Measurements from ENCODE around the gene ZNF276. TPM values are rescaled to one million over a fixed set of nuclear protein-coding genes. Genes with fewer than 3 reads are reported as not detected.

ZNF276 gene
- polyA plus RNA-seq, 1 of the 3 experiments (the other 2 are of a cell fraction), result 24.9 TPM

- CTCF ChIA-PET, result interaction anchor here (1.0 to 2.5 kb wide), 4 partner anchors 8 to 99 kb away, joined by 4 to 13 read pairs (median 4); no protein-coding TSS in a partner anchor
- H3K9ac ChIP-seq, result no peak overlapping the region
- TF ChIP-seq SIN3A (IDR thresholded peaks at IDR 0.05; ENCODE audit: borderline replicate concordance, low read depth, low read length) (no peak), MEF2A (IDR thresholded peaks at IDR 0.05; ENCODE audit: borderline replicate concordance, low read depth) (no peak), IRF3 (IDR thresholded peaks at IDR 0.05; ENCODE audit: low read depth, low read length) (no peak), ELF1 (IDR thresholded peaks at IDR 0.05) (no peak), MXI1 (IDR thresholded peaks at IDR 0.05; ENCODE audit: low read depth, low read length) (no peak), POLR2AphosphoS5 (IDR thresholded peaks at IDR 0.05; ENCODE audit: low read depth, low read length) (no peak), RXRA (IDR thresholded peaks at IDR 0.05; ENCODE audit: borderline replicate concordance, low read depth) (no peak), TCF12 (IDR thresholded peaks at IDR 0.05) (no peak), PBX3 (IDR thresholded peaks at IDR 0.05) (no peak), GATA2 (CRISPR knock-in tag; IDR thresholded peaks at IDR 0.05) (no peak), RAD21 (IDR thresholded peaks at IDR 0.05; ENCODE audit: low read length) (no peak), ZBTB33 (IDR thresholded peaks at IDR 0.05; ENCODE audit: borderline replicate concordance, low read depth) (no peak), SMC3 (IDR thresholded peaks at IDR 0.05; ENCODE audit: low read depth, low read length) (no peak), NRF1 (IDR thresholded peaks at IDR 0.05; ENCODE audit: low read depth, low read length) (no peak), RCOR1 (IDR thresholded peaks at IDR 0.05; ENCODE audit: low read length) (no peak), CHD2 (IDR thresholded peaks at IDR 0.05; ENCODE audit: low read length, partially characterized antibody) (no peak), NFIC (IDR thresholded peaks at IDR 0.05; ENCODE audit: borderline replicate concordance) (no peak)
Observed at GRCh38 chr16:89761304-89761922, 40.1 kb downstream of the ZNF276 start.

More at GRCh38 chr16:89761304-89761922, 40.1 kb downstream of the ZNF276 start:
- no peak for DNase-seq
- Histone ChIP-seq H3K9me2 (no peaks in the 10 kb centered on the region), H3K27me3 (ENCODE audit: insufficient read depth) (no peaks in the 10 kb centered on the region), H3K4me2 (no peak overlapping the region), H3K36me3 (replicated peaks in 1 of 2; ENCODE audit: control insufficient read depth in 1 of 2, insufficient read depth in 2 of 2, low read length in 1 of 2) (peaks cover 3 to 10% of the 10 kb centered on the region in 2 experiments), H3K9me3 (no peaks in the 10 kb centered on the region), H2AFZ (ENCODE audit: low read depth) (no peak overlapping the region), H3K4me3 (ENCODE audit: low read depth in 2 of 2, low read length in 1 of 2) (no peak overlapping the region), H3K79me2 (ENCODE audit: insufficient read depth) (peaks cover under 1% of the 10 kb centered on the region; the same call in 1 of the 2 replicates), H3F3A (replicated peaks; ENCODE audit: insufficient read depth) (no peaks in the 10 kb centered on the region), H3K4me1 (ENCODE audit: control insufficient read depth in 1 of 2, insufficient read depth in 2 of 2, low read depth in 1 of 2, low read length in 1 of 2) (no peaks in the 10 kb centered on the region), H3K27ac (ENCODE audit: low read depth in 2 of 2, low read length in 1 of 2) (no peak overlapping the region), H4K20me1 (ENCODE audit: insufficient read depth) (no peaks in the 10 kb centered on the region)
- 94% methylated on average over 17 of the region's 17 CpGs for WGBS (ENCODE audit: low lambda C conversion rate)
- POLR2A ChIA-PET, result no interaction called here

All from SK-N-SH (cell line).